DMS79 treated with DMSO at 0.1 percent for 48 hours (cell line): ENCODE measurements around the gene GABRR1.
A peak's percentile ranks its signal among the peaks of the same experiment; 100 is the strongest.

Experiments
- DNase-seq: peaks from one replicate; lab custom pipeline; 2025; lab: John Stamatoyannopoulos, UW

Gene GABRR1

DNA sequence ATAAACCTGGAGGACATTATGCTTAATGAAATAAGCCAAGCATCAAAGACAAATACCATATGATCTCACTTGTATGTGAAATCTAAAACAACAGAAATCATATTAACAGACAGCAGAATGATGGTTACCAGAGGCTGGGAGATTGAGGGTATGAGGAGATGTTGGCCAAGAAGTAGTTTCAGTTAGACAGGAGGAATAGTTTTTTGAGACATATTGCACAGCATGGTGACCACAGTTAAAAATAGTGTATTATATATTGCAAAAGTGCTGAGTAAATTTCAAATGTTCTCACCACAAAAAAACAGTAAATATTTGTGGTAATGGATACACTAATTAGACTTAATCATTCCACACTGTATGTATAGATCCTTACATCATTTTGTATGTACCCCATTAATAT is 1.8 kb downstream of the GABRR1 start:
- no peak for DNase-seq

DNA sequence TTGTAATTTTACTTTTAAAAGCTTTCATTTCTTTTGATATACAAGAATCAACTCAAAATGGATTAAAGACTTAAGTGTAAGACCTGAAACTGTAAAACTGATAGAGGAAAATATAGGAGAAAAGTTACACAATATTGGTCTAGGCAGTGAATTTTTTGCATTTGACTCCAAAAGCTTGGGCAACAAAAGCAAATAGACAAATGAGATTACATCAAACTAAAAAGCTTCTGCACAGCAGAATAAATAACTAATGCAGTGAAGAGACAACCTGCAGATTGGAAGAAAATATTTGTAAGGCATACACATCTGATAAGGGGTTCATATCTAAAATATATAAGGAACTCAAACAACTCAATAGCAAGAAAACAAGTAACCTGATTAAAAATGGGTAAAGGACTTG is 3.0 kb downstream of the GABRR1 start:
- DNase-seq: no peak

DNA sequence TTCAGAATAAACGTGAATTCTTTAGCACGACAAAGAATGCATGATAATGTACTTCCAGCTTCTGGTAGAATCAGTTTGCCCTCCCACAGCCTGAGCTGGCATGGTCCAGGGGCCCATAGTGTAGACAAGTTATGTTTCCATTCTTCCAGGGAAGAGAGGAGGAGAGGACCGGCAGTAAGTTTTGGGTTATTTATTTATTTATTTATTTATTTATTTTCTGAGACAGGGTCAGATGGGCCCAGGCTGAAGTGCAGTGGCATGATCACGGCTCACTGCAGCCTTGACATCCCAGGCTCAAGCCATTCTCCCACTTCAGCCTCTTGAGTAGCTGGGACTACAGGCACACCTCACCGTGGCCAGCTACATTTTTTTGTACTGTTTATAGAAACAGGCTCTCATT is 4.7 kb downstream of the GABRR1 start:
- DNase-seq: no peak

DNA sequence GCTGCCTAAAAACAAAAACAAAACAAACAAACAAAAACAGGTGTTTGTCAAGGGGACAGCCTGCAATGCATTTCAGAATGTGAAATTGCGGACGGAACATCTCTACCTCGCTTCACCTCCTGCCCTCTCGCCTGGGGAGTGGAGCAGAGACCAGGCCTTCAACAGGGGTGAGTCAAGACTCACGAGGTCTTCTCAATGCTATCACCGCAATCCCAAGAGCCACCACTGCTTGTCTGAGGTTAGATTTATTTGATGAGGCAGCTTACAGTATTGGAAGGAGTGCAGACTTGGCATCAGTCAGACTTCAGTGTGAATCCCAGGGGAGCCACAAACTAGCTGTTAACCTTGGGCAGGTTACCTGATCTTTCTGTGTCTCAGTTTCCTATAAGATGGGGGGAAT is 7.7 kb downstream of the GABRR1 start:
- DNase-seq: peak; percentile 48

DNA sequence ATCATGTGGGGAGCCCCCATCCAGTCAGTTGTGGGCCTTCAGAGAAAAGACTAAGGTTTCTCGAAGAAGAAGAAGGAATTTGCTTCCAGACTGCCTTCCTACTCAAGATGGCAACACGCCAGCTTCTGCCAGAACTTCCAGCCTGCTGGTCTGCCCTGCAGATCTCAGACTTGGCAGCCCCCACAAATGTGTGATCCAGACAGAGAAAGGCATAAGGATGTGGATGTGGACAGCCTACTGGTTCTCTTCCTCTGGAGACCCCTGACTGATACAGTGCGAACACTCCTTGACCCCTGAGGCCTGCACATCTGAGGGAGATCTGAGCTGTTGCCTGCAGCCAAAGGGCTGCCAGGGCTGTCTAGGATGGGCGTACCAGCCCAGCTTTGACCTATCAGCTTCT is 8.6 kb downstream of the GABRR1 start:
- no peak for DNase-seq

DNA sequence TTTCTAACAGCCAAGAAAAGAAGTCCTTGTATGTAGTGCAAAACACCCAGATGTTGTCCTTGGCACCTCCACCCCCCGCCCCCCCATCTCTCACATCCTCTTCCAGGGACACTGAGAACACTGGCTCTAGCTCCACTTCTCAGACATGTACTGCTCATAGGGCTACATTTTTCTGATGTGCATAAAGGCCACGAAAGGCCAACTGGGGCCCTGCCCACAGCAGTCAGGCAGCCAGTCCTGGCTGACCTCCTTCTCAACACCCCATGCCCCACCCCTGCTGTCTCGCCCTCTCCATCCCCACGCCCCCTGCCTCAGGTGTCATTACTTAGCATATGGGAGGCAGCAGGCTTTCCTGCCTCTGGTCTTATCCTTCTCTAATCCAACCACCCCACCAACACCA is 11.3 kb downstream of the GABRR1 start:
- DNase-seq: no peak

DNA sequence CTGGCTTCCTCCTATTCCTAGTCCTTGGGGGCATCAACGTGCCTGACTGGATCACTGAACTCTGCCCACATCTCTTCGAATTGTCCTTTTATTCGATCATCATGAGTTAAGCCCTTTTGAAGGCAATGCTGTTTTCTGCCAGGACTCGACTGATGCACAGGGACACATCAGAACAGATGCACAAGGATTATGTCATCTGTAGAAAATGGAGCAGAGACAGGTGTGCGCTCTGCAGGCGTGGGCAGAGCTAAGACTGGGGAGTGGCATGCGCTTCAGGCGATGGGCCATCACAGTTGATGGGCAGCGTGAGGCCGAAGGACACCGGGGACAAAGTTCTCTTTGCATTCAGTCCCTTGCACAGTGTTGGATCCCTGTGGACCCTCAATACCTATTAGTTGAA is 13.1 kb downstream of the GABRR1 start:
- no peak for DNase-seq

DNA sequence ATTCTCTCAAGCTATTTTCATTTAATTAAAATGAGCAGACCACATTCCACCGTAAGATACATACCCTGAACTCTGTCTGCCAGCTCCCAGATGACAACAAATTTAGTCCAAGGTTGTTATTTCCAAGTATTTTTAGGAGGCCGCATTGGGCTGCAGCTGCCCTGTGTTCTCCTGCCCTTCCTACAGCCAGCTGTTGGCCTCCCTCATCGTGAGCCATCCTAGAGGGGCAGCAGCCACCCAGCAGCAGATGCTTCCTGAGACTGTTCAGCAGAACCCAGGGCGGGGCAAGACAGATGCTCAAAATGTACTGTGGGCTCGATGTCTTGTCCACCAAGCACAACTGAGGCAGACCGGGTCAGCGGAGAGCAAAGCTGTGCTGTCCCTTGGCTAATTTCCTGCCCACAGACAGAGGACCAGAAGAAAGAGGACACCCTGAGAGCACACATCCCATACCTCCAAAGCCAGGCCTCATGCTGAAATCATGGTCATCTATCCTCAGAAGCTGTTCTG is 16.4 kb downstream of the GABRR1 start:
- no peak for DNase-seq

DNA sequence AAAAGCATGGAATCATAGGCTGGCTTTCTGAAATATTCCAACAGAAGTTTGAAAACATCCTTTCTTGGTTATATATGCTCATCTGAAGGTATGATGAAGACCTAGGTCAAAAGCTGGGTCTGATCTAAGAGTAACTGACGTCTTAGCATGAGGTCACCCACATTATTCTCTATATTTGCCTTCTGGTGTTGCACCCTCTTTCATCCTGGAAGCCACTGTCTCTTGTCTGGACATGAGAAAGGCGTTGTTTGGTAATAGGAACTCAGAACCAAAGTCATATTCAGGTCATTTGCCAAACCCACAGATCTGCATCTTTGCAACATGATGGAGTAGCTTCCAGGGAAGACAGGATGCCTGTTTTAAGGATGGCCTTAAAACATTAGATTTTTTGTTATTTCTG is 17.6 kb downstream of the GABRR1 start:
- no peak for DNase-seq

DNA sequence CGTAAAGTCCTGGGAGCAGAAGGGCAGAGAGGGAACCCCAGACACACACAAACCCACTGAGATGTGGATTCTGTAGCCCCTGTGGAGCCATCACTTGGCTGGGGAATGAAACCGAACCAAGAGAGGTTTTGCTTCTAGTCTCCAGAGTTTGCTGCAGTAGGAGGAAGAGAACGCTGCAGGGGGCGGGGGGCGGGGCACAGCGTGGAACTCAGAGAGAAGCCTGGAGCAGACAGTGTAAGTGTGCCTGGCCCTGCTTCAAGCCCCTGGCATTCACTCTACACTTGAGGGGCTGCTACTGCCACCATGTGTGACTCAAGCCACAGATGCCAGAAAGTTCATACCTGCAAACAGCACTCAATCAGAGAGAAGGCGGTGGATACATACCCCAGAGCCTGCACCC is 18.9 kb downstream of the GABRR1 start:
- no peak for DNase-seq

DNA sequence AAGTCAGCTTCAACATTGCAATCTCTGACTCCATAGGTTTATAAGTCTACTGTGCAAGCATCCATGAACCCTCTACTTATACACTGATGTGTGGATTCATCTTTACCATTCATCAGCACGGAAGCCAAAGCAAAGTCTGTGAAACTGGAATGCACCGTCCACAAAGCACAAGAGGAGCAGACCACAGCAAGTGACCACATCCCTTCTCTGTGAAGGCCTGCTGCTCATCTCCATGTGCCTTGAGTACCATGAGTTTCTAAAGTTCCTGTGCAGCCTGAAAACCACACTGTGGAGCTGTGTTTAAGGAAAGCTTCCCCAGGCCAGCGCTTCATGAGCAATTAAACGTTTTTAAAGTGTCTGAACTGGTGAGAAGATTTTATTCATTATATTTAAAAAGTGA is 20.0 kb downstream of the GABRR1 start:
- no peak for DNase-seq

DNA sequence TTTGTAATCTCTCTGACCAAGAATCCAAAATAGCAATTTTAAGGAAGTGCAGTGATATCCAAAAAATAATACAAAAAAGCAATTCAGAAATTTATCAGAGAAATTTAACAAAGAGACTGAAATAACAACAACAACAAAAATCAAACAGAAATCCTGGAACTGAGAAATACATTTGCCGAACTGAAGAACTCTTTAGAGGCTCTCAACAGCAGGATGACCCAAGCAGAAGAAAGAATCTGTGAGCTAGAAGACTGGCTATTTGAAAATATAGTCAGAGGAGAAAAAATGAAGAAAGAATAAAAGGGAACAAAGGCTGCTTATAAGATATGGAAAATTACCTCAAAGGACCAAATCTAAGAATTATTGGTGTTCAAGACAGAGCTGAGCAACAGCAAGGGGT is 22.6 kb downstream of the GABRR1 start:
- no peak for DNase-seq

DNA sequence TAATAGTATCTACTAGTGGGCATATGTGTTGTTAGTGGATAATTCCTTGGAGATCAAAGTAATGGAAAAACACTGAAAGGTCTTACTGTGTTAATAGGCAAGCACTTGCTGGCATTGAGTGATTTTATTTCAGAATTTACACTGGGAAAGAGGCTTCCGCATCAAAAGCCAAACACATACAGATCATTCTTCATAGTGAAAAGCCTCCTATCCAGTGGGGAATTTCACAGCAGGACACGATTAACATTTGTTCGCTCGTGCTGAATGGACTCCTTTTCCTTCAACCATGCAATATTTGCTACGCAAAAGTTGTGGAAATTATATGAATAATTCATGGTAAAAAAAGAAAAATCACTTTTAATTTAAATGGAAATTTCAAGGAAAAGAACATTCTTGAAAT is 26.4 kb downstream of the GABRR1 start:
- DNase-seq: no peak

DNA sequence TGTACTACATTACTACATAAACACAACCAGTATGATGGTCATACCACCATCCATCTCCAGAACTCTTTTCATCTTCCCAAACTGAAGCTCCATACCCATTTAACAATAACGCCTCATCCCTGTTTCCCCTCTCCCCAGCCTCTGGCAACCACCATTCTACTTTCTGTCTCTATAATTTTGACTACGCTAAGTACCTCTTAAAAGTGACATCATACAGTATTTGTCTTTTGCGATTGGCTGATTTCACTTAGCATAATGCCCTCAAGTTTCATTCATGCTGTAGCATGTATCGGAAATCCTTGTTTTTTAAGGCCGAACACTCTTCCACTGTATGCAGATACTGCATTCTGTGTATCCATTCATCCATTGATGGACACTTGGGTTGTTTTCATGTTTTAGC is 29.7 kb downstream of the GABRR1 start:
- DNase-seq: no peak

DNA sequence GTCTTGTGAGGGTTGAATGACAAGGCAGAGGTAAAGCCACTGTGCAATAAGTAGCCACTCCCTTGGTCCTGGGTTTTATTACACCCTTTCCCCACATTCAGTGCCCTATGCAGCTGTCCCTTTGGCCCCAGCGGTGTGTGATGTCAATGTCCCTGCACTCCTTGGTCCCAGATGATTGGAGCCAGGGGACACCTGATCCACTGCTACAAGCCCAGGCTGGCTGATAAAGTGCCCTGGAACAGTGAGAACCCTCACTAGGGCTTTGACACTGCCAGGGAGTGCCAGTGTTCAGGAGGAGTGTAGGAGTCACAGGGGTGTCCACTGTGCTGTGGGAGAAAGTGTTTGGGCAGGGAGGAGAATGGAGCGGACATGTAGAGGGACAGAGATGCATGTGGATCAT is 30.4 kb downstream of the GABRR1 start:
- no peak for DNase-seq

DNA sequence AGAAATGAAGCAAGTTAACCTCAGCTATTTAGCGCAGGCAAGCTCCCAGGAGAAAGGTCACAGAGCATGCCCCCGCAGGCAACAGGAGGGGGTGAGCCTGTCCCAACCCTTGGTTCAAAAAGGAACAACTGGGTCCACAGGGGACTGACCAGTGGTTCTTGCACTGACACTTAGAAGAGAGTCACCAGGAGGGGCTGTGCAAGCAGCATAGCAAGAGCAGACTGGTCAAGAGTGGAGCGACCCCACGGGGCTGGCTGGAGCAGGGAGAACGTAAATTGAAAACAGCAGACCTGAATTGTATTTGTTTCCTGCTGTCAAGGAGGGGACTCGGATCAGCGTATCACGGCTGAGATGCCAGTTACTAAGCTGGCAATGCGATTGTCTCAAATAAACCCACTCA is 32.8 kb downstream of the GABRR1 start:
- no peak for DNase-seq

DNA sequence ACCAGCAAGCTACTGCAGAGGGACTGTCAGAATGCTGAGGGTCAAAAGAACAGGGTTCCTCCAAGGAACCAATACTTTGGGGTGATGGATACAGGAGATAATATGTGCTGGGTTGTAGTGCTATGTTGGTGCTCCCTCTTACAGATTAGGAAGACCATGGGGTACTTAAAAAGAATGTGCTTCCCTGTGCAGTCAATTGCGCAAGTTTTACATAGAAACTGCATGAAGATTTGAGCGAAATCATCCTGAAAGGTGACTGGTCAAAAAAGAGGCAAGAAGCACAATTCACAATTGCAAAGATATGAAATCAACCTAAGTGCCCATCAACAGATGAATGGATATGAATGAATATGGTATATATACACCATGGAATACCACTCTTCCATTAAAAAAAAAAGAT is 33.9 kb downstream of the GABRR1 start:
- no peak for DNase-seq

DNA sequence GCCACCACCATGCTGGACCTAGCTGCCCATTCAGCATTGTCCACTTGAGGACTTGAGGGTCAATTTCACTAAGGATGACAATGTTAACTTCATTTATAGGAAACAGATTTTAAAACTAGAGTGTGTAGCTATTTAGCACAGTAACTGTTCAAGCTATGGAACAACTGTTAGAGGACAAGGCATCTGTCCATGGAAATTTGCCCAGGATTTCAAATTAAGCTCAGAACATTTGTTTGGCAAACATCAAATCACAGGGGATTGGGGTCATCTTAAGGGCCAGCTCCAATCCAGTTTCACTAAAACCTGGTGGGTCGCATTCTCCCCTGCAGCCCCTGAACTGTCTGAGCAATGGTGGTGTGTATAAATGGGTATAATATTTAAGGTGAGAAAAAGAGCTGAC is 36.2 kb downstream of the GABRR1 start:
- DNase-seq: no peak

DNA sequence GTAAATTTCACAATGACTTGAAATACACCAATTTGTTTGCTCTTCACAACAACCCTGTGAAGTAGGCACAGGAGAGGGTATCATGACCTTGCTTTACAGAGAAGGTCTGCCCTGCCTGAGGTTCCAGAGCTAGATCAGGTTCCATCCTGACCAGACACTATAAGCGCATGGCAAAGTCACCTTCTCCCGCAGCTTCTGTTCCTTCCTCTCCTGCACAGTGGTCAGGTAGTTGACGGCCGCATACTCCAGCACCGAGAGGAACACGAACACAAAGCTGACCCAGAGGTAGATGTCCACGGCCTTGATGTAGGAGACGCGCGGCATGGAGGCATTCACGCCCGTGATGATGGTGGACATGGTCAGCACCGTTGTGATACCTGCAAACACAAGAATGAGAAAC is 37.0 kb downstream of the GABRR1 start:
- no peak for DNase-seq

DNA sequence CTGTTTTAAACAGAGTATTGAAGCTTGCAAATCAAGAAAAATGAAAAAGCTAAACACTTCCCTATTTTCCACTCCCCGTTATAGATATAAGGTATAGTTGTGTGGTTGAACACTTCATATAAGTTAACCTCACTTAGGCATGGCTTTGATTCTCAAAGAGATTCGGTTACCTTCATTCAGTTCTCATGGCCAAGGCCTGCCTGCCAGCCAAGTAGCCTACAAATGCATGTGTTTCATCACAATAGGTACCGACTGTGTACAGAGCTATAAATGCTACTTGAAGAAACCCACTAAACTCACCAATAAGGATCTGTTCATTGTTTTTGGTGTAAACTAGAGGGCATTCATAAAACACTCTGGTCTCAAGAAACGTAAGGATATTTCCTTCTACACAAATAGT is 43.5 kb downstream of the GABRR1 start:
- DNase-seq: no peak

DNA sequence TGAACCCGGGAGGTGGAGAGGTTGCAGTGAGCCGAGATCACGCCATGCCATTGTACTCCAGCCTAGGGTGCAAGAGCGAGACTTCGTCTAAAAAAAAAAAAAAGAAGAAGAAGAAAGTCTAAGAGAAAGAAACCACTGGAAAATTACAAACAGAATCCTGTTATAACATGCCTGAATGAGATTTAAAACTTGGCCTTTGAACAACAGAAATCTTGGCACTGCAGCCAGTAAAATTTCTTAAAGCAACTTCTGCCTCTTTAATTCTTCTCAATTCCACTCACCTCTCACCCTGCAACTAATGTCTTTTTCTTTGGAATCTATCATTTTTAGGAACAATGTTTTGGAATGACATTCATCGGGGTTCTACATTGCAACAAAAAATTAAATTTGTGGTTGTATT is 45.0 kb downstream of the GABRR1 start:
- DNase-seq: no peak

DNA sequence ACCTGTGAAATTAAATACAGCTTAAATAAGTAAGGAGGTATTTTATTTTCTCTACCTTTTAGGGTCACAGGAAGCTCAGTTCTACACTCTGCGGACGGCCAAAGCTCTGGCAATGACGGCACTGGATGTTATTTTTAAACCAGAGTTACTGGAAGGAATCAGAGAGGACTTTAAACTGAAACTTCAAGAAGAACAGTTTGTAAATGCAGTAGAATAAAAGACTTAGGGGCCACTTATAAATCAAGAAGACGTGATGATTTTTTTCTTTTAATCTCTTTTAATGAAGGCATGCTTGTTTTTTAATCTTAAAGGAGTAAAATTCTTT is 55.1 kb downstream of the GABRR1 start:
- DNase-seq: no peak

DNA sequence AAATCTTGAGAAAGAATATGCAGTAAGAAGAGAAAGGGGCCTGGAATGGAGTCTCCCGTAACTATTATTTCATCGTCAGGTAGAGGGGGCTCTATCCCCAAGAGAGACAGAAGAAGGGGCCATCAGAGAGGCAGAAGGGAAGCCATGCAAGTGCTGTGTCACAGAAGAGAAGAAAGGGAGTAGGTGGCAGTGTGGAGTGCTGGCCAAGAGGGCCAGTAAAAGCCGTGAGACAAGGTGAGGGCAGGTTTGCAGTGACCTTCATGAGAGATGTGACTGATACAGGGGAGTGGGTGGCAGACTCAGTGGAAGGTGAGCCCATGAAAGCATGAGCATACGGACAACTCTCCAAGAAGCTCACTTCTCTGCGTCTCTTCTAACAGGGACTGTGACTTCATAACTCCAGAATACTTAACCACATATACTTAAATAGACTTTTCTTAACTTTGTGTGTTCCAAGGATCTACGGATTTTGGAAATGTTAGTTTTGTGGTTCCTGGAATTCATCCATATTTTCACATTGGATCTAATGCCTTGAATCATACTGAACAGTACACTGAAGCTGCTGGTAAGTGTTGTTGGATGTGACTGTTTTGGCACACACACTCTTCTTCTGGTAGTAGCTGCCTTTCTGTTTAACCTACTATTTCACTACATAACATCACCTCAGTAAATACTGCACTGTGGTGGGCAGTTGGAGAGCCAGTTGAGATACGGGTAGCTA is 55.7 kb downstream of the GABRR1 start:
- DNase-seq: no peak

DNA sequence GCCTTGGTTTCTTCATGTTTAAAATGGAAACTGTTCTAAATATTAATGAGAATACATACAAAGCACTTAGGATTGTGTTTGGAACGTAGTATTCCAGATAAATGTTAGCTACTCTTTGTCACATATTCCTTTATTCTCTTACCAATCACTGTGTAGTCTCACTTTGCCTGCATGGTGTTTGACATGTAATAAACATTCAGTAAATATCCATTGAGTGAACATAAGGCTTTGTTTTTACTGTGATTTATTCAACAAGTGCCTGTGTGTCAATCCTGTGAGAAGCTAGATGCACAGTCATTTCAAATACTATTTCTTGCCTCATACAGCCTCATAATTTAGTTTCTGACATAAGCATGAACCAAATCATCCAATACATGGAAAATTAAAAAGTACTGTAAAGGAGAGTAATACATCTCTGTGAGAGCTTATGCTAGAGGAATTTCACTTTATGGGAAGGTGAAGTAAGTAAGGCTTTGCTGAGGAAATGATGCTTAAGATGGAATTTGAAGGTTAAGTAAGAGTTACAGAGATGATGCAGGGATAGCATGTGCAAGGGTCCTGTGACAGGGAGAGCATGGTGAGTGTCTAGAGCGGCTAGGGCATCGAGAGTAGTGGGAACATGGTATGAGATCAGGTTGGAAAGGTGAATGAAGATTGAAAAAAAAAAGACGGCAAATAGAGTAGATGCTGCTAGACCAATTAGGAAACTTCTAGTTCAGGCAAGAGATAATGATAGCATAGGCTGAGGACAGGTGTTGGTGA is 56.6 kb downstream of the GABRR1 start:
- DNase-seq: no peak
